Spinal cord (tissue), 10 donors: ENCODE data around the gene DALRD3. TPM values are rescaled to one million over a fixed set of nuclear protein-coding genes. Genes with fewer than 3 reads are reported as not detected.
"Not testable (repeated sequence)": the region's sequence is repeated elsewhere in the genome, so short reads cannot be mapped to it uniquely, and the experiment has no call there.

ENCODE experiments used
- DNase-seq, 6 donors: peaks; one replicate each; pipeline versions ENCODE4 v3.0.0 to v3.0.0-alpha.2; 2013 to 2015; ENCODE audit warnings: low spot score in 6 of 6, low read depth in 4 of 6
- H3K27ac ChIP-seq: one replicate; pipeline ENCODE4 v1.5.1; 2013; ENCODE audit warnings: low read depth, low read length, control low read depth
- H3K27me3 ChIP-seq: one replicate; pipeline ENCODE4 v1.6.1; 2013; ENCODE audit warnings: low read length; ENCODE audit not compliant: control insufficient read depth, insufficient read depth
- H3K36me3 ChIP-seq: one replicate; pipeline ENCODE4 v1.6.1; 2013; ENCODE audit warnings: low read length; ENCODE audit not compliant: control insufficient read depth, insufficient read depth
- H3K4me1 ChIP-seq: one replicate; pipeline ENCODE4 v1.6.1; 2013; ENCODE audit warnings: low read length; ENCODE audit not compliant: control insufficient read depth, insufficient read depth
- H3K4me3 ChIP-seq: one replicate; pipeline ENCODE4 v1.5.1; 2013; ENCODE audit warnings: low read depth, low read length, control low read depth
- H3K9me3 ChIP-seq: one replicate; pipeline ENCODE4 v1.6.1; 2013; ENCODE audit warnings: low read length; ENCODE audit not compliant: control insufficient read depth, insufficient read depth
- WGBS: methylation state at CpG from one replicate; pipeline ENCODE4 v1.1.5; 2013; ENCODE audit warnings: missing lambda C conversion rate; ENCODE audit not compliant: insufficient coverage; 5-methylcytosine and 5-hydroxymethylcytosine counted together
- polyA plus RNA-seq, 2 donors: library from polyadenylated mRNA; unstranded; fragments of 120-200 nt; gene quantifications; one replicate each; pipeline ENCODE4 v1.2.1, GENCODE V29; 2013; ENCODE audit not compliant: insufficient read length in 2 of 2
- total RNA-seq, 2 donors: library from RNA; depleted of rRNA in 1 of 2; stranded (reverse); fragments of 120-200 nt in 1 of 2; fragments of >200 nt in 1 of 2; gene quantifications; one replicate each; pipeline versions ENCODE4 v1.2.3 to v1.2.4, GENCODE V29; 2013 to 2014
- donor health status: healthy.

DALRD3 gene
- total and polyA plus RNA-seq, 4 donors: 35.7 to 85.7 (median 67.5) TPM

DNA sequence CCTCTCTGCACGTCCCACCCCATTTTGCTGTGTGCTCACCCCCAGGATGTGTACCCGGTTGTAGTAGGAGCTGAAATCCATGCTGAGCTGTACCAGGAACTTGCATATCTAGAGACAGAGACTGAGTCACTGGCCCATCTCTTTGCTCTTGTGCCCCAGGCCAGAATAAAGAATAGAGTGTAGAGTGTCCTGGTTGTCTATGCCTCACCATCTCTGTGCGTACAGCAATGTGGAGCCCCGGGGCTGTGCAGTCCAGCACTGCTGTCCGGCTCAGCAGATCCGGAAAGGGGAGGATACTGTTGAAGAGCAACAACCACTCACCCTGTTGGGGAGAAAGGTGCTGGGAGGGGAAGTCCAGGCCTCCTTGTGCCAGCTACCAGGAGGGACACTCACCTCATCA is 2.6 kb downstream of the DALRD3 start:
- Histone ChIP-seq H3K9me3 (no peaks in the 10 kb centered on the region), H3K27me3 (no peaks in the 10 kb centered on the region), H3K4me3 (no peak overlapping the region), H3K36me3 (peaks cover 62% of the 10 kb centered on the region), H3K27ac (no peak overlapping the region), H3K4me1 (peaks cover 45% of the 10 kb centered on the region)
- WGBS: 79% methylated on average over 5 of the region's 6 CpGs
- no peak for DNase-seq

DNA sequence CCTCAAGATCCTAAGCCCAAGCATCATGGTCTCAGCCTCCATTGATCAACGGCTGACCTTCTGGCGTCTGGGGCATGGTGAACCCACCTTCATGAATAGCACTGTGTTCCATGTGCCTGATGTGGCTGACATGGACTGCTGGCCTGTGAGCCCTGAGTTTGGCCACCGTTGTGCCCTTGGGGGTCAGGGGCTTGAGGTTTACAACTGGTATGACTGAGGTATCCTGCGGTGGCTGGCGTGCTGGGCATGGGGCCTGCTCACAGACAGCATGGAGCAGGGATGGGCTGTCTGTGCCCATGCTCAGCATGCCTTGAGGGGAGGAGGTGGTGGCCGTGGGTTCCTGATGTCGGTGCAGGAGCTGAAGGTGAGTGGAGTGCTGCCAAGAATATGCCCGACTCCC is 3.3 kb downstream of the DALRD3 start:
- H3K27ac ChIP-seq: no peak overlapping the region
- peaks cover 38% of the 10 kb centered on the region for H3K4me1 ChIP-seq
- WGBS: 90% methylated on average over 4 of the region's 8 CpGs
- H3K36me3 ChIP-seq: peaks cover 64% of the 10 kb centered on the region
- H3K4me3 ChIP-seq: no peak overlapping the region
- H3K9me3 ChIP-seq: no peaks in the 10 kb centered on the region
- no peak for DNase-seq
- H3K27me3 ChIP-seq: no peaks in the 10 kb centered on the region

DNA sequence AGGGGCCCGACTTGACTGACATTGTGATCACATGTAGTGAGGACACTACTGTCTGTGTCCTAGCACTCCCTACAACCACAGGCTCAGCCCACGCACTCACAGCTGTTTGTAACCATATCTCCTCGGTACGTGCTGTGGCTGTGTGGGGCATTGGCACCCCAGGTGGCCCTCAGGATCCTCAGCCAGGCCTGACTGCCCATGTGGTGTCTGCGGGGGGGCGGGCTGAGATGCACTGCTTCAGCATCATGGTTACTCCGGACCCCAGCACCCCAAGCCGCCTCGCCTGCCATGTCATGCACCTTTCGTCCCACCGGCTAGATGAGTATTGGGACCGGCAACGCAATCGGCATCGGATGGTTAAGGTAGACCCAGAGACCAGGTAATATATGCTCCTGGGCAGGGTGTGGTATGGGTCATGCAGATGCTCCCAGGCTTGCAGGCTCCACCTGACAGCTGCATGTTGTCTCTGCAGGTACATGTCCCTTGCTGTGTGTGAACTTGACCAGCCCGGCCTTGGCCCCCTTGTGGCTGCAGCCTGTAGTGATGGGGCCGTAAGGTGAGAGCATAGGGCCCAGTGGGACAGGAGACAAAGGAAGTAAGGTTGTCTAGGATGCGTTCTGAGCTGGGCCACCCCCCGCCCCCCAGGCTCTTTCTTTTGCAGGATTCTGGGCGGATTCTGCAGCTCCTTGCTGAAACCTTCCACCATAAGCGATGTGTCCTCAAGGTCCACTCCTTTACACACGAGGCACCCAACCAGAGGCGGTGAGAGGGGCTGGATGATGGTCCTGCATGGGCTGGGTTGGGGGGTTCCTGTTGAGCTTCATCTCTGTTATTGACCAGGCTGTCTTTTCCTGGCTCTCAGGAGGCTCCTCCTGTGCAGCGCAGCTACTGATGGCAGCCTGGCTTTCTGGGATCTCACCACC is 4.4 kb downstream of the DALRD3 start:
- Histone ChIP-seq H3K9me3 (no peaks in the 10 kb centered on the region), H3K36me3 (peaks cover 64% of the 10 kb centered on the region), H3K4me1 (peaks cover 28% of the 10 kb centered on the region), H3K27ac (no peak overlapping the region), H3K4me3 (no peak overlapping the region), H3K27me3 (no peaks in the 10 kb centered on the region)
- 89% methylated on average over 17 of the region's 24 CpGs for WGBS
- no peak for DNase-seq

DNA sequence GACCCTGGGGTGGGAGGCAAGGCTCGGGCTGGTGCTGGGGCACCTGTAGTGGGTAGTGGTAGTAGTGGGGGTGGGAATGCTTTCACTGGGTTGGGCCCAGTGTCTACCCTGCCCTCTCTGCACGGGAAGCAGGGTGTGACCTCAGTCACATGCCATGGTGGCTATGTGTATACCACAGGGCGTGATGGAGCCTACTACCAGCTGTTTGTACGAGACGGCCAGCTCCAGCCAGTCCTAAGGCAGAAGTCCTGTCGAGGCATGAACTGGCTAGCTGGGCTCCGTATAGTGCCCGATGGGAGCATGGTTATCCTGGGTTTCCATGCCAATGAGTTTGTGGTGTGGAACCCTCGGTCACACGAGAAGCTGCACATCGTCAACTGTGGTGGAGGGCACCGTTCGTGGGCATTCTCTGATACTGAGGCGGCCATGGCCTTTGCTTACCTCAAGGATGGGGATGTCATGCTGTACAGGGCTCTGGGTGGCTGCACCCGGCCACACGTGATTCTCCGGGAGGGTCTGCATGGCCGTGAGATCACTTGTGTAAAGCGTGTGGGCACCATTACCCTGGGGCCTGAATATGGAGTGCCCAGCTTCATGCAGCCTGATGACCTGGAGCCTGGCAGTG is 5.2 kb downstream of the DALRD3 start:
- no peak overlapping the region for H3K4me3 ChIP-seq
- 91% methylated on average over 19 of the region's 19 CpGs for WGBS
- no peaks in the 10 kb centered on the region for H3K27me3 ChIP-seq
- H3K4me1 ChIP-seq: peaks cover 30% of the 10 kb centered on the region
- H3K27ac ChIP-seq: no peak overlapping the region
- no peak for DNase-seq
- H3K9me3 ChIP-seq: no peaks in the 10 kb centered on the region
- peaks cover 64% of the 10 kb centered on the region for H3K36me3 ChIP-seq

DNA sequence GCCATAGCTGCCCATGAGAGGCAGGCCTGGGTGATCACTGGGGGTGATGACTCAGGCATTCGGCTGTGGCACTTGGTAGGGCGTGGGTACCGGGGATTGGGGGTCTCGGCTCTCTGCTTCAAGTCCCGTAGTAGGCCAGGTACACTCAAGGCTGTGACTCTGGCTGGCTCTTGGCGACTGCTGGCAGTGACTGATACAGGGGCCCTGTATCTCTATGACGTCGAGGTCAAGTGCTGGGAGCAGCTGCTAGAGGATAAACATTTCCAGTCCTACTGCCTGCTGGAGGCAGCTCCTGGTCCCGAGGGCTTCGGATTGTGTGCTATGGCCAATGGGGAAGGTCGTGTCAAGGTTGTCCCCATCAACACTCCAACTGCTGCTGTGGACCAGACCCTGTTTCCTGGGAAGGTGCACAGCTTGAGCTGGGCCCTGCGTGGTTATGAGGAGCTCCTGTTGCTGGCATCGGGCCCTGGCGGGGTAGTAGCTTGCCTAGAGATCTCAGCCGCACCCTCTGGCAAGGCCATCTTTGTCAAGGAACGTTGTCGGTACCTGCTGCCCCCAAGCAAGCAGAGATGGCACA is 5.9 kb downstream of the DALRD3 start:
- WGBS: 92% methylated on average over 17 of the region's 17 CpGs
- DNase-seq: no peak
- Histone ChIP-seq H3K4me3 (no peak overlapping the region), H3K4me1 (peaks cover 33% of the 10 kb centered on the region), H3K36me3 (peaks cover 64% of the 10 kb centered on the region), H3K9me3 (no peaks in the 10 kb centered on the region), H3K27ac (no peak overlapping the region), H3K27me3 (no peaks in the 10 kb centered on the region)

DNA sequence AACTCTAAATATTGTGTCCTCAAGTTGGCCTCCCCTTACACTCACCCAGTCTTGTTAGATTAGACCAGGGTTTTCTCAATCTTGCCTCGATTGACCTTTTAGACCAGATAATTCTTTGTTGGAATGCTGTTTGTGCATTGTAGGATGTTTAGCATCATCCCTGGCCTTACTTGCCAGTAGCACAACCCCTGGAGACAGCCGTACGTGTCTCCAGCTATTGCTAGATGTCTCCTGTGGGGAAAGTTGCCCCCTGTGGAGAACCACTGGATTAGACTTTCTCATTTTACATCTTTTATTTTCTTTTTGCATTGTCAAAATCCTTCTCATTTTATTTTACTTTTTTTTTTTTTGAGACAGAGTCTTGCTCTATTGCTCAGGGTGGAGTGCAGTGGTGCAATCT is 9.0 kb downstream of the DALRD3 start:
- no peaks in the 10 kb centered on the region for H3K9me3 ChIP-seq
- H3K36me3 ChIP-seq: peaks cover 48% of the 10 kb centered on the region
- WGBS: no CpG with 5 or more reads among the region's 3 CpGs
- DNase-seq: no peak
- no peaks in the 10 kb centered on the region for H3K27me3 ChIP-seq
- H3K4me3 ChIP-seq: no peak overlapping the region
- peaks cover 37% of the 10 kb centered on the region for H3K4me1 ChIP-seq
- no peak overlapping the region for H3K27ac ChIP-seq

DNA sequence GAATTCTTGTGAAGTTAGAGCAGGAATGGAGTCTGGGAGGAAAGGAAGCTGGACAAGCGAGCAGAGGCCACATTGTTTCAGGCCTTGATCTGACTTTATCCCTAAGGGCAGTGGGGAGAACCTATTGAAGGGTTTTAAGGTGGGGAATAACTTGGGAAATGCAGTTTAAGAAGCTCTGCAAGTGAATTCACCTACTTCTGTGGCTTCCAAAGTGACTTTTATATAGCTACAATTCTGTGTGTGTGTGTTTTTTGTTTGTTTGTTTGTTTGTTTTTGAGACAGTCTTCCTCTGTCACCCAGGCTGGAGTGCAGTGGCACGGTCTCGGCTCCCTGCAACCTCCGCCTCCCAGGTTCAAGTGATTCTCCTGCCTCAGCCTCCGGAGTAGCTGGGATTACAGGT is 9.8 kb downstream of the DALRD3 start:
- Histone ChIP-seq H3K4me1 (peaks cover 34% of the 10 kb centered on the region), H3K4me3 (peak overlapping the region; percentile 99), H3K36me3 (peaks cover 41% of the 10 kb centered on the region), H3K27ac (peak overlapping the region; percentile 99)
- H3K9me3 ChIP-seq, DNase-seq, H3K27me3 ChIP-seq: not testable (repeated sequence)
- 73% methylated on average over 4 of the region's 5 CpGs for WGBS

DNA sequence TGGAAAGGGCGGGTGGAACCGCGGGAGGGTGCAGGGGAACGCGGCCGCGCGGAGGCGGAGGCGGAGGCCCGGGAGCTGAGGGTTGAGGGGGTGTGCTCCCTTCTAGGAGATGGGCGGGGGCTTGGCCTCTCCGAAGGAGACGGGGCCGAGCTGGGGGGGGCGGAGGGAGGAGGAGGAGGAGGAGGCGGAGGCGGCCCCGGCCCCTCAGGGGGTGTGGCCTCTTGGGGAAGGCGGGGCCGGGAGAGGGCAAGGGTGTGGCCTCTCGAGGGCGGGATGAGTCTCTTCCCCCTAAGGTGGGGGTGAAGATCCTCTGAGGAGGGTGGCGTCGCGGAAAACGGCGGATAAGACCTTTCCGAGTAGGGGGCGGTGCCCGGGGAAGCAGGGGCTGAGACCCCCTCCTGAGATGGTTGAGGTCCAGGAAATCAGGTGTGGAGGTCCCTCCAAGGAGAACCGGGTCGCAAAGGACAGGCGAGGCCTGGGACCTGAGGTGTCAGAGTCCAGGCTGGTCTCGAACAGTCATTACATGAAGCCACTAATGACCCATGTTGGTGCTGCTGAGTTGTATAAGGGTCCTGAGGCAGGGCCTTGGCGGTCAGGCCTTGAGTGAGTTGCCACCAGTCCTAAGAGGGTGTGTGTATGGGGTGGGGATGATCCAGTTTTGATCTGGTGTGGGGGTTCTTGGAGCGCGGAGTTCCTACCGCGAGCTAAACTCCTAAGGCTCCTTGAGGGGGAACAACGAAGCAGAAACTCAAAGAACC is 10.4 kb downstream of the DALRD3 start:
- peak overlapping the region; percentile 99 for H3K4me3 ChIP-seq
- H3K27ac ChIP-seq: peak overlapping the region; percentile 99
- H3K4me1 ChIP-seq: peaks cover 31% of the 10 kb centered on the region
- 14% methylated on average over 37 of the region's 41 CpGs for WGBS
- no peaks in the 10 kb centered on the region for H3K27me3 ChIP-seq
- DNase-seq: peak in 2 of 6 donors; percentile 88 to 92
- H3K9me3 ChIP-seq: no peaks in the 10 kb centered on the region
- H3K36me3 ChIP-seq: peaks cover 34% of the 10 kb centered on the region

DNA sequence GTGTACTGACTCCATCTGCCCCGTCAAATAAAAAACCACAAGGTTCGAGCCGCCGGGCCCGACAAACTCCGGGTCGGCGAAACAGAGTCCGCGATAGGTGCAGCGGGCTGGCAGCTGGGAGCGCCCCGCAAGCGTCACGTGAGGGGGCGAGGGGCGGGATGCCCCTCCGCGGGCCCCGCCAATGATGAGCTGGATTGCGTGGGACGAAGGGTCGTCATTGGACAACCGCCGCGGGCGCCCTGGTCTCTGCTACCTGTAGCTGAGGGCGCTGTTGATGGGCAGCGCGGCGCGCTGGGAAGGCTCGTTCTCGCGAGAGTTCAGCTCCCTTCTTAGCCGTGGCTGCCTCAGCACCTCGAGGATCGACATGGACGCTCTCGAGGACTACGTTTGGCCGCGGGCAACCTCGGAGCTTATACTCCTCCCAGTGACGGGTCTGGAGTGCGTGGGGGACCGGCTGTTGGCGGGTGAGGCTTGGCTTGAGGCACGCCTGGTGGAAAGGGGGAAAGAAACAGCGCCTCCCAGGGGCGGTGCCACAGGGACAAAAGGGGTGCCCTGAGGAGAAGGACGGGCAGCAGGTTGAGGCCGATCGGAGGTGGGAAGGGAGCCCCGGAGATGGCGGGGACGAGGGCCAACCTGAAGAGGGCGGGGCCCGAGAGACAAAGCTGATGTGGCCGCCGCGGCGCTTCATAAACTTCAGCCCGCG is 11.2 kb downstream of the DALRD3 start, which contains the start of gene WDR6:
TSS of gene WDR6 (plus strand) at position 324 of the 703 bp plus-strand sequence. CDS start at position 365, 41 bp downstream.
- 0% methylated on average over 65 of the region's 65 CpGs for WGBS

More for the DNA sequence above, 11.2 kb downstream of the DALRD3 start, which contains the start of gene WDR6:
- H3K4me3 ChIP-seq: peak within 1 kb of the TSS; percentile 99
- H3K9me3 ChIP-seq: no peaks in the 10 kb centered on the region
- H3K27me3 ChIP-seq: no peaks in the 10 kb centered on the region
- H3K27ac ChIP-seq: peak within 1 kb of the TSS; percentile 99
- H3K4me1 ChIP-seq: peaks cover 31% of the 10 kb centered on the region
- peaks cover 34% of the 10 kb centered on the region for H3K36me3 ChIP-seq
- DNase-seq: peak; percentile 88 to 99 (median 93)
